ENCODE measurements around the gene SPTBN5. TPM values are rescaled to one million over a fixed set of nuclear protein-coding genes. Genes with fewer than 3 reads are reported as not detected.

The SPTBN5 gene
- total RNA-seq, 1 donor from 2014 or later = 0.17 TPM

GRCh38 chr15:41877631-41878354 is 16.1 kb downstream of the SPTBN5 start:
- peaks cover 20% of the 10 kb centered on the region for H3K27me3 ChIP-seq (ENCODE audit: control insufficient read depth, insufficient read depth, low read length)
- no peak for DNase-seq (ENCODE audit: low read depth)
- no peaks in the 10 kb centered on the region for H3K36me3 ChIP-seq (ENCODE audit: control insufficient read depth, insufficient read depth, low read length)
- TF ChIP-seq, protein P1, sequence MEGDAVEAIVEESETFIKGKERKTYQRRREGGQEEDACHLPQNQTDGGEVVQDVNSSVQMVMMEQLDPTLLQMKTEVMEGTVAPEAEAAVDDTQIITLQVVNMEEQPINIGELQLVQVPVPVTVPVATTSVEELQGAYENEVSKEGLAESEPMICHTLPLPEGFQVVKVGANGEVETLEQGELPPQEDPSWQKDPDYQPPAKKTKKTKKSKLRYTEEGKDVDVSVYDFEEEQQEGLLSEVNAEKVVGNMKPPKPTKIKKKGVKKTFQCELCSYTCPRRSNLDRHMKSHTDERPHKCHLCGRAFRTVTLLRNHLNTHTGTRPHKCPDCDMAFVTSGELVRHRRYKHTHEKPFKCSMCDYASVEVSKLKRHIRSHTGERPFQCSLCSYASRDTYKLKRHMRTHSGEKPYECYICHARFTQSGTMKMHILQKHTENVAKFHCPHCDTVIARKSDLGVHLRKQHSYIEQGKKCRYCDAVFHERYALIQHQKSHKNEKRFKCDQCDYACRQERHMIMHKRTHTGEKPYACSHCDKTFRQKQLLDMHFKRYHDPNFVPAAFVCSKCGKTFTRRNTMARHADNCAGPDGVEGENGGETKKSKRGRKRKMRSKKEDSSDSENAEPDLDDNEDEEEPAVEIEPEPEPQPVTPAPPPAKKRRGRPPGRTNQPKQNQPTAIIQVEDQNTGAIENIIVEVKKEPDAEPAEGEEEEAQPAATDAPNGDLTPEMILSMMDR (IDR thresholded peaks at IDR 0.05; ENCODE audit: insufficient read depth, low read length, poor library complexity, severe bottlenecking) = no peak
- no peak overlapping the region for H3K4me3 ChIP-seq (ENCODE audit: low read depth, low read length)

DNA sequence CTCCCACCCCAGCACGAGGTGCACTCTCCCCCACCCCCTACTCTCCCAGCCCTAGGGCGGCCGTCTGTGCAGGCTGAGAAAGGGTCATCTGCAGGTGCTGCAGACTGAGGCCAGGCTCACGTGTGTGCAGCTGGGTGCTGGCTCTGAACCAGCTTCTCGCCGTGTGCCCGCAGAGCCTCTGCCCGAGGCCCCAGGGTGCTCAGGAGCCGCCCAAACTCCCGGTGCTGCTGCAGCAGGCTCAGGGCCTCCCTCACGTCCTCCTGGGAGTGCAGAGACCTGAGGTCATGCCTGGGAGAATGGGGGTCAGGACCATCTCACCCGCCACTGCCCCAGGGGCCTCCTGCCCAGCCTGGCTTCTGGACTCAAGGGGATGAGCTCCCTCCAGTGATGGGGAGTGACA is 17.2 kb downstream of the SPTBN5 start:
- no peak for DNase-seq (ENCODE audit: low read depth)
- no peaks in the 10 kb centered on the region for H3K36me3 ChIP-seq (ENCODE audit: control insufficient read depth, insufficient read depth, low read length)
- H3K27me3 ChIP-seq (ENCODE audit: control insufficient read depth, insufficient read depth, low read length) = peaks cover 17% of the 10 kb centered on the region
- H3K4me3 ChIP-seq (ENCODE audit: low read depth, low read length) = no peak overlapping the region
- TF ChIP-seq, protein P1 (IDR thresholded peaks at IDR 0.05; ENCODE audit: insufficient read depth, low read length, poor library complexity, severe bottlenecking) = no peak

- no peak for DNase-seq (ENCODE audit: low read depth)
- Histone ChIP-seq H3K27me3 (ENCODE audit: control insufficient read depth, insufficient read depth, low read length) (peaks cover 12% of the 10 kb centered on the region), H3K36me3 (ENCODE audit: control insufficient read depth, insufficient read depth, low read length) (no peaks in the 10 kb centered on the region), H3K4me3 (ENCODE audit: low read depth, low read length) (no peak overlapping the region)
- TF ChIP-seq, protein P1 (IDR thresholded peaks at IDR 0.05; ENCODE audit: insufficient read depth, low read length, poor library complexity, severe bottlenecking) = no peak
These were observed 17.8 kb downstream of the SPTBN5 start for GRCh38 chr15:41876007-41876406.

DNA sequence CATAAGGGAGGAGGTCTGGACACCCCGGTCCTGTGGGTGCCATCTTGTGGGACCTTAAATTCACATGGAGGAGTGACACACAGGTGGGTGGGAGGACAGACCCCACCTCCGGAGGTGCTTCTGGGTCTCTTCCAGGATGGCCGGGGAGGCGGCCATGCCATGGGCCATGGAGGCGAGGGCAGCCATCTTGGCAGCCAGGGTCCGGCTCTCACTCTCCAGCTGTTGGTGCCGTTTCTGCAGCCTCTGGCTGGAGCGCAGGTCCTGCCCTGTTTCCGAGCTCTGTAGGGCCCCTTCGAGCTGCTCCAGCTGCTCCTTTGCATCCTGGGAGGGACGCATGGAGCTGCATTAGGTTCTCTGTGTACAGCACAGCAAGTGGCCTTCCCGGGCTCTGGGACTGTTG is 19.1 kb downstream of the SPTBN5 start:
- TF ChIP-seq, protein P1 (IDR thresholded peaks at IDR 0.05; ENCODE audit: insufficient read depth, low read length, poor library complexity, severe bottlenecking) = no peak
- H3K27me3 ChIP-seq (ENCODE audit: control insufficient read depth, insufficient read depth, low read length) = peaks cover 4% of the 10 kb centered on the region
- no peak overlapping the region for H3K4me3 ChIP-seq (ENCODE audit: low read depth, low read length)
- DNase-seq (ENCODE audit: low read depth) = no peak
- H3K36me3 ChIP-seq (ENCODE audit: control insufficient read depth, insufficient read depth, low read length) = no peaks in the 10 kb centered on the region

- Histone ChIP-seq H3K27me3 (ENCODE audit: control insufficient read depth, insufficient read depth, low read length) (peaks cover 4% of the 10 kb centered on the region), H3K4me3 (ENCODE audit: low read depth, low read length) (no peak overlapping the region), H3K36me3 (ENCODE audit: control insufficient read depth, insufficient read depth, low read length) (no peaks in the 10 kb centered on the region)
- TF ChIP-seq, protein P1 (IDR thresholded peaks at IDR 0.05; ENCODE audit: insufficient read depth, low read length, poor library complexity, severe bottlenecking) = no peak
- DNase-seq (ENCODE audit: low read depth) = no peak
These were observed 20.1 kb downstream of the SPTBN5 start for GRCh38 chr15:41873711-41874110.
